B cell (primary cell): Measurements from ENCODE around the gene SIPA1L3. TPM values are rescaled to one million over a fixed set of nuclear protein-coding genes. Genes with fewer than 3 reads are reported as not detected.

Experiments used
- ATAC-seq: fragments of 200-7000 bp; cut with Tn5 transposase; one replicate; pipeline ENCODE4 v1.10.0; 2021; ENCODE audit warnings: low read depth, mild to moderate bottlenecking, moderate number of reproducible peaks, moderate library complexity
- CTCF ChIA-PET: fragments of 350-600 bp; sonication (Branson Sonifier 250); formaldehyde crosslinking; loops from one replicate; lab custom pipeline; 2021; ENCODE audit warnings: antibody characterized with exemption, inconsistent platforms; lab: Charles Lee
- POLR2A ChIA-PET: fragments of 350-600 bp; sonication (Branson Sonifier 250); formaldehyde crosslinking; loops from one replicate; lab custom pipeline; 2021; ENCODE audit warnings: antibody characterized with exemption; lab: Charles Lee
- DNase-seq: peaks from one replicate; pipeline ENCODE4 v3.0.0; 2013
- H2AFZ ChIP-seq: 2 replicates; pipeline ENCODE4 v1.6.1; 2012; ENCODE audit warnings: mild to moderate bottlenecking, low read depth, low read length; ENCODE audit not compliant: insufficient read depth, poor library complexity, severe bottlenecking
- H3K27ac ChIP-seq, 2 donors: 1 replicate in 1 of 2; 2 replicates in 1 of 2; pipeline ENCODE4 v1.5.1; 2012 to 2013; ENCODE audit warnings: low read length in 2 of 2, mild to moderate bottlenecking in 2 of 2, moderate library complexity in 1 of 2
- H3K27me3 ChIP-seq, 4 experiments: fragments of 200-600 bp in 1 of 4; sonication (generic) in 1 of 4; replicated peaks in 1 of 4; 1 replicate in 2 of 4; 2 replicates in 2 of 4; pipeline versions ENCODE4 v1.6.1 to v1.7.0; 2013 to 2016; ENCODE audit warnings: low read length in 3 of 4, mild to moderate bottlenecking in 2 of 4, mixed read lengths in 1 of 4, moderate library complexity in 1 of 4; ENCODE audit not compliant: insufficient read depth in 4 of 4, control insufficient read depth in 3 of 4; ENCODE audit errors: control extremely low read depth in 1 of 4
- H3K36me3 ChIP-seq, 2 experiments: replicated peaks in 1 of 2; 1 replicate in 1 of 2; 2 replicates in 1 of 2; pipeline versions ENCODE4 v1.6.1 to v1.7.1; 2013; ENCODE audit warnings: low read length in 1 of 2; ENCODE audit not compliant: insufficient read depth in 2 of 2, control insufficient read depth in 1 of 2; ENCODE audit errors: control extremely low read depth in 1 of 2, extremely low read depth in 1 of 2
- H3K4me1 ChIP-seq, 2 donors: fragments of 200-600 bp in 1 of 2; sonication (generic) in 1 of 2; 1 replicate in 1 of 2; 2 replicates in 1 of 2; pipeline versions ENCODE4 v1.5.1 to v1.6.1; 2013 to 2017; ENCODE audit warnings: low read length in 2 of 2; ENCODE audit not compliant: control insufficient read depth in 2 of 2, insufficient read depth in 2 of 2
- H3K4me2 ChIP-seq: replicated peaks from 2 replicates; pipeline ENCODE3; 2012; ENCODE audit warnings: mild to moderate bottlenecking, low read depth, low read length; ENCODE audit not compliant: poor library complexity, severe bottlenecking
- H3K4me3 ChIP-seq, 5 experiments: fragments of 200-600 bp in 1 of 5; sonication (generic) in 1 of 5; 1 replicate in 3 of 5; 2 replicates in 2 of 5; pipeline versions ENCODE4 v1.5.1 to v1.7.0; 2011 to 2016; ENCODE audit warnings: low read length in 4 of 5, mild to moderate bottlenecking in 4 of 5, low read depth in 2 of 5, control low read depth in 1 of 5, moderate library complexity in 1 of 5; ENCODE audit not compliant: insufficient read depth in 1 of 5; ENCODE audit errors: control extremely low read depth in 1 of 5, extremely low read depth in 1 of 5
- H3K79me2 ChIP-seq: fragments of 200-600 bp; sonication (generic); one replicate; pipeline ENCODE4 v1.6.0; 2016; ENCODE audit warnings: low read length; ENCODE audit not compliant: control insufficient read depth, insufficient read depth
- H3K9ac ChIP-seq: fragments of 200-600 bp; sonication (generic); 2 replicates; pipeline ENCODE4 v1.6.1; 2017; ENCODE audit warnings: mild to moderate bottlenecking, low read length, moderate library complexity
- H3K9me3 ChIP-seq, 3 donors: one replicate each; pipeline versions ENCODE4 v1.6.1 to v1.7.1; 2013; ENCODE audit warnings: low read length in 2 of 3; ENCODE audit not compliant: control insufficient read depth in 2 of 3, insufficient read depth in 1 of 3; ENCODE audit errors: control extremely low read depth in 1 of 3
- H4K20me1 ChIP-seq: 2 replicates; pipeline ENCODE4 v1.6.0; 2012; ENCODE audit warnings: mild to moderate bottlenecking, low read length; ENCODE audit not compliant: insufficient read depth, control insufficient read depth, poor library complexity, severe bottlenecking
- H3K27ac Mint-ChIP-seq: one replicate; pipeline ENCODE4 v1.8.0; 2021; ENCODE audit warnings: mixed read lengths
- H3K27me3 Mint-ChIP-seq: one replicate; pipeline ENCODE4 v1.8.0; 2021; ENCODE audit warnings: mixed read lengths
- H3K4me1 Mint-ChIP-seq: one replicate; pipeline ENCODE4 v1.8.0; 2021; ENCODE audit warnings: mixed read lengths
- H3K4me3 Mint-ChIP-seq: one replicate; pipeline ENCODE4 v1.8.0; 2021; ENCODE audit warnings: mixed read lengths
- H3K9me3 Mint-ChIP-seq: one replicate; pipeline ENCODE4 v1.8.0; 2022; ENCODE audit warnings: mixed read lengths; ENCODE audit not compliant: insufficient read depth
- EZH2 ChIP-seq: IDR thresholded peaks from 2 replicates; pipeline ENCODE4 v1.6.1; 2012; ENCODE audit warnings: borderline replicate concordance, low read depth, mild to moderate bottlenecking, moderate library complexity, low read length; ENCODE audit not compliant: insufficient read depth, poor library complexity, severe bottlenecking
- WGBS: methylation state at CpG from one replicate; pipeline ENCODE4 v1.1.5; 2013; ENCODE audit warnings: missing lambda C conversion rate; ENCODE audit not compliant: insufficient coverage; 5-methylcytosine and 5-hydroxymethylcytosine counted together
- intact Hi-C: fragments of 100-400 bp; cut with micrococcal nuclease; formaldehyde crosslinking; loops from one replicate; pipeline ENCODE4 v1.10.0; 2022
- polyA plus RNA-seq: library from polyadenylated mRNA; depleted of rRNA; stranded (reverse); fragments of >200 nt; gene quantifications from 2 replicates; pipeline ENCODE4 v1.2.3, GENCODE V29; 2012
- total RNA-seq, 2 donors: library from RNA; stranded (reverse); fragments of 120-200 nt in 1 of 2; gene quantifications; 1 replicate in 1 of 2; 2 replicates in 1 of 2; pipeline versions ENCODE4 v1.2.3 to v1.2.4, GENCODE V29; 2013 to 2022
- TF ChIP-seq, protein P1 (sequence below): fragments of 200-600 bp; IDR thresholded peaks from one replicate; pipeline ENCODE4 v1.8.0; 2022; ENCODE audit warnings: antibody characterized with exemption, mild to moderate bottlenecking

SIPA1L3 gene
- total and polyA plus RNA-seq, 2 donors (not counting 1 experiment from before 2014, with no cell fraction given), result 48.3 to 295 TPM

GRCh38 chr19:38253788-38254187, 346.8 kb downstream of the SIPA1L3 start:
- Histone ChIP-seq H3K9ac (peak overlapping the region; percentile 68), H3K27ac (peak overlapping the region; percentile 60 to 64), H3K4me2 (peak overlapping the region; percentile 89), H3K79me2 (peaks cover 5% of the 10 kb centered on the region), H3K4me3 (peak overlapping the region in 4 of 5 experiments; percentile 31 to 63 (median 52)), H3K4me1 (peaks cover 55 to 62% of the 10 kb centered on the region in 2 donors), H2AFZ (peak overlapping the region; percentile 78), H3K9me3 (no peaks in the 10 kb centered on the region), H4K20me1 (no peaks in the 10 kb centered on the region), H3K27me3 (peaks cover 0 to 3% (median 0%) of the 10 kb centered on the region in 4 experiments), H3K36me3 (no peaks in the 10 kb centered on the region)
- ChIA-PET CTCF (interaction anchor here (0.6 to 2.8 kb wide), 5 partner anchors 10 to 65 kb away, joined by 4 to 16 read pairs (median 6); partner anchors contain the start of gene SPINT2), POLR2A (interaction anchor here (0.6 to 1.8 kb wide), 4 partner anchors 8 to 205 kb away, joined by 4 to 11 read pairs (median 5); partner anchors contain the start of gene SPINT2)
- Mint-ChIP-seq H3K4me3 (peak overlapping the region; percentile 69), H3K27me3 (no peaks in the 10 kb centered on the region), H3K27ac (peak overlapping the region; percentile 91), H3K9me3 (no peaks in the 10 kb centered on the region), H3K4me1 (peaks cover 55% of the 10 kb centered on the region)
- DNase-seq (peak; percentile 34), ATAC-seq (no peak)
- intact Hi-C loops, result loop anchor here (1.0 kb wide), 1 partner anchor 11 kb away; the partner anchor contains the start of gene SPINT2
- TF ChIP-seq EZH2, result no peak
- TF ChIP-seq, protein P1, sequence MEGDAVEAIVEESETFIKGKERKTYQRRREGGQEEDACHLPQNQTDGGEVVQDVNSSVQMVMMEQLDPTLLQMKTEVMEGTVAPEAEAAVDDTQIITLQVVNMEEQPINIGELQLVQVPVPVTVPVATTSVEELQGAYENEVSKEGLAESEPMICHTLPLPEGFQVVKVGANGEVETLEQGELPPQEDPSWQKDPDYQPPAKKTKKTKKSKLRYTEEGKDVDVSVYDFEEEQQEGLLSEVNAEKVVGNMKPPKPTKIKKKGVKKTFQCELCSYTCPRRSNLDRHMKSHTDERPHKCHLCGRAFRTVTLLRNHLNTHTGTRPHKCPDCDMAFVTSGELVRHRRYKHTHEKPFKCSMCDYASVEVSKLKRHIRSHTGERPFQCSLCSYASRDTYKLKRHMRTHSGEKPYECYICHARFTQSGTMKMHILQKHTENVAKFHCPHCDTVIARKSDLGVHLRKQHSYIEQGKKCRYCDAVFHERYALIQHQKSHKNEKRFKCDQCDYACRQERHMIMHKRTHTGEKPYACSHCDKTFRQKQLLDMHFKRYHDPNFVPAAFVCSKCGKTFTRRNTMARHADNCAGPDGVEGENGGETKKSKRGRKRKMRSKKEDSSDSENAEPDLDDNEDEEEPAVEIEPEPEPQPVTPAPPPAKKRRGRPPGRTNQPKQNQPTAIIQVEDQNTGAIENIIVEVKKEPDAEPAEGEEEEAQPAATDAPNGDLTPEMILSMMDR, result no peak
- 74% methylated on average over 5 of the region's 5 CpGs for WGBS
